ENCODE data around the gene BMPER.

DNA sequence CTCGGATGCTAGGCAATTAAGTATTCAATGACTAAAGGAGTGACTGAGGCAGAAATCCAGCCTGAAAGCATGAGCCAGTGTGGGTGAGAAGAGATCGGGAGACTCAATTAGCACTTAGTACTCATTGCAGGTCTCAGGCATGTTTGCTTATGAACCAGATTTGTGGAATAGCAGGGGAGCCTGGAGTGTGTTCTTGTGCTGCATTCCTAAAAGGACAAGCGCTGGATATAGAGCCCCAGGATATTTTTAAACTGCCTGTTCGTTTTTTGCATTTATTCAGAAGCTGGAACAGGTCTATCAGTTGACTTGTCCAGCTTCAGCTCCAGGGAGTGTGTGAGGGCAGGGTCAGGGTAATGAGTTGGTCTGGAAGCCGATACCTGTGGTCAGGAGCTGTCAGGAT, 120.3 kb downstream of the BMPER start:
- TF ChIP-seq CTCF (IDR thresholded peaks at IDR 0.05; ENCODE audit: poor library complexity), result no peak
- TF ChIP-seq EZH2phosphoT487 (IDR thresholded peaks at IDR 0.05; ENCODE audit: low read depth, severe bottlenecking, unreplicated experiment), result no peak
- no peak for TF ChIP-seq EZH2 (IDR thresholded peaks at IDR 0.05; ENCODE audit: borderline replicate concordance)
